Measurements from ENCODE around the gene PSMD11. TPM values are rescaled to one million over a fixed set of nuclear protein-coding genes. Genes with fewer than 3 reads are reported as not detected.
A peak's percentile ranks its signal among the peaks of the same experiment; 100 is the strongest.

PSMD11 gene
- polyA plus RNA-seq, 1 donor (not counting 4 experiments of a cell fraction or from before 2014, with no cell fraction given) = 103 TPM

- Histone ChIP-seq H3K4me2 (ENCODE audit: control insufficient read depth, extremely low read depth, insufficient read depth, low read depth, low read length) (peak overlapping the region; percentile 76), H3K36me3 (ENCODE audit: control insufficient read depth in 2 of 2, extremely low read depth in 1 of 2, insufficient read depth in 2 of 2, low read length in 2 of 2) (no peaks in the 10 kb centered on the region), H2AFZ (ENCODE audit: control insufficient read depth, low read length) (peak overlapping the region; percentile 56), H3K27ac (ENCODE audit: control insufficient read depth, insufficient read depth, low read length) (peak overlapping the region; percentile 8), H3K9ac (ENCODE audit: control insufficient read depth, extremely low read depth, insufficient read depth, low read length) (peak overlapping the region; percentile 33), H3K27me3 (ENCODE audit: control insufficient read depth, extremely low read depth, insufficient read depth, low read length) (no peaks in the 10 kb centered on the region), H3K9me1 (ENCODE audit: control insufficient read depth, extremely low read depth, insufficient read depth, low read length) (no peaks in the 10 kb centered on the region), H3K9me3 (ENCODE audit: control insufficient read depth, low read depth, low read length) (no peaks in the 10 kb centered on the region), H4K20me1 (ENCODE audit: control insufficient read depth, extremely low read depth, insufficient read depth, low read length) (no peaks in the 10 kb centered on the region), H3K4me1 (ENCODE audit: control insufficient read depth, extremely low read depth, insufficient read depth, low read length) (peaks cover 13% of the 10 kb centered on the region), H3K79me2 (ENCODE audit: control insufficient read depth, insufficient read depth, low read length) (no peaks in the 10 kb centered on the region), H3K4me3 (ENCODE audit: control insufficient read depth in 2 of 3, extremely low read depth in 1 of 3, insufficient read depth in 2 of 3, low read depth in 1 of 3, low read length in 3 of 3) (peak overlapping the region; percentile 41 to 55 (median 49))
- dilution Hi-C loops (cut with MboI; ENCODE audit: extremely low pct_ligation_motif_present, low sequenced_read_pairs) = no loop called here
- DNase-seq (ENCODE audit: low read depth, low spot score) (no peak), FAIRE-seq (no peak)
- TF ChIP-seq EZH2 (IDR thresholded peaks at IDR 0.05; ENCODE audit: low read length) = no peak
- no peak for TF ChIP-seq CTCF (optimal IDR thresholded peaks at IDR 0.05 in 1 of 3, IDR thresholded peaks at IDR 0.05 in 1 of 3, conservative IDR thresholded peaks at IDR 0.05 in 1 of 3; ENCODE audit: extremely low read depth in 1 of 3, insufficient read depth in 2 of 3, low read length in 3 of 3)
Measured at GRCh38 chr17:32518646-32519227, 74.4 kb downstream of the PSMD11 start.

- Histone ChIP-seq H4K20me1 (ENCODE audit: control insufficient read depth, extremely low read depth, insufficient read depth, low read length) (no peaks in the 10 kb centered on the region), H3K27me3 (ENCODE audit: control insufficient read depth, extremely low read depth, insufficient read depth, low read length) (no peaks in the 10 kb centered on the region), H3K79me2 (ENCODE audit: control insufficient read depth, insufficient read depth, low read length) (no peaks in the 10 kb centered on the region), H3K4me1 (ENCODE audit: control insufficient read depth, extremely low read depth, insufficient read depth, low read length) (peaks cover 13% of the 10 kb centered on the region), H3K27ac (ENCODE audit: control insufficient read depth, insufficient read depth, low read length) (peak overlapping the region; percentile 43), H3K4me3 (ENCODE audit: control insufficient read depth in 2 of 3, extremely low read depth in 1 of 3, insufficient read depth in 2 of 3, low read depth in 1 of 3, low read length in 3 of 3) (peak overlapping the region; percentile 41 to 55 (median 49)), H3K9me1 (ENCODE audit: control insufficient read depth, extremely low read depth, insufficient read depth, low read length) (no peaks in the 10 kb centered on the region), H3K4me2 (ENCODE audit: control insufficient read depth, extremely low read depth, insufficient read depth, low read depth, low read length) (peak overlapping the region; percentile 76), H3K9ac (ENCODE audit: control insufficient read depth, extremely low read depth, insufficient read depth, low read length) (peak overlapping the region; percentile 33), H3K36me3 (ENCODE audit: control insufficient read depth in 2 of 2, extremely low read depth in 1 of 2, insufficient read depth in 2 of 2, low read length in 2 of 2) (no peaks in the 10 kb centered on the region), H2AFZ (ENCODE audit: control insufficient read depth, low read length) (peak overlapping the region; percentile 61), H3K9me3 (ENCODE audit: control insufficient read depth, low read depth, low read length) (no peaks in the 10 kb centered on the region)
- TF ChIP-seq EZH2 (IDR thresholded peaks at IDR 0.05; ENCODE audit: low read length) (no peak), CTCF (optimal IDR thresholded peaks at IDR 0.05 in 1 of 3, IDR thresholded peaks at IDR 0.05 in 1 of 3, conservative IDR thresholded peaks at IDR 0.05 in 1 of 3; ENCODE audit: extremely low read depth in 1 of 3, insufficient read depth in 2 of 3, low read length in 3 of 3) (no peak)
- dilution Hi-C loops (cut with MboI; ENCODE audit: extremely low pct_ligation_motif_present, low sequenced_read_pairs) = no loop called here
- no peak for FAIRE-seq
- DNase-seq (ENCODE audit: low read depth, low spot score) = peak; percentile 19
Measured at GRCh38 chr17:32519228-32520103, 75.2 kb downstream of the PSMD11 start.
